ENCODE results near the gene COPS6. TPM values are rescaled to one million over a fixed set of nuclear protein-coding genes. Genes with fewer than 3 reads are reported as not detected.
A peak's percentile ranks its signal among the peaks of the same experiment; 100 is the strongest.
"Not testable (repeated sequence)": the region's sequence is repeated elsewhere in the genome, so short reads cannot be mapped to it uniquely, and the experiment has no call there.

The COPS6 gene
- polyA plus RNA-seq, 1 experiment = 265 TPM

DNA sequence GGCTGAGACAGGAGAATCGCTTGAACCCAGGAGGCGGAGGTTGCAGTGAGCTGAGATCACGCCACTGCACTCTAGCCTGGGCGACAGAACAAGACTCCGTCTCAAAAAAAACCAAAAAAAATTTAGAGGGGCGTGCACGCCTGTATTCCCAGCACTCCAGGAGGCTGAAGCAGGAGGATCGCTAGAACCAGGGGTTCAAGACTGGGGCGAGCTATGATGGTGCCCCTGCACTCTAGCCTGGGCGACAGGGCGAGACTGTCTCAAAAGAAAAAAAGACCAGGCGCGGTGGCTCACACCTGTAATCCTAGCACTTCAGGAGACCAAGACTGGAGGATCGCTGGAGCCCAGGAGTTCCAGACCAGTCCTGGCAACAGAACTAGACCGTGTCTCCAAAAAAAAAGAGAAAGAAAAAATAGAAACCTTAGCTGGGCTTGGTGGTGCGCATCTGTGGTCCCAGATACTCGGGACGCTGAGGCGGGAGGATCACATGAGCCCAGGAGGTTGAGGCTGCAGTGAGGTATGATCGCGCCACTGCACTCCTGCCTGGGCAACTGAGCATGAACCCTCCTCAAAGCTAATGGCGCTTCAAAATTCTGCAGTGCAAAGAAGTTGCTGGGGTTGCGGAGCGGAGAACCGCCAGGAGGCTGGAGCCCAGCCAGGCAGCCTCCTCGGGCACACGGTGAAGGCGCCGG lies 37.6 kb downstream of the COPS6 start:
- no peak for DNase-seq (ENCODE audit: low read depth, low spot score)
- ChIA-PET CTCF (no interaction called here), POLR2A (interaction anchor here (1.0 kb wide), 1 partner anchor 26 kb away, joined by 12 read pairs; the partner anchor contains the start of genes AP4M1 and MCM7)
- Histone ChIP-seq H3K27ac (ENCODE audit: low read depth, low read length) (peak overlapping the region; percentile 96), H3K9me3 (ENCODE audit: control insufficient read depth, insufficient read depth, low read length) (no peaks in the 10 kb centered on the region), H3K4me3 (ENCODE audit: low read depth, low read length) (peak overlapping the region; percentile 96), H3K27me3 (ENCODE audit: control insufficient read depth, insufficient read depth, low read length) (no peaks in the 10 kb centered on the region)
- TF ChIP-seq, protein P1, sequence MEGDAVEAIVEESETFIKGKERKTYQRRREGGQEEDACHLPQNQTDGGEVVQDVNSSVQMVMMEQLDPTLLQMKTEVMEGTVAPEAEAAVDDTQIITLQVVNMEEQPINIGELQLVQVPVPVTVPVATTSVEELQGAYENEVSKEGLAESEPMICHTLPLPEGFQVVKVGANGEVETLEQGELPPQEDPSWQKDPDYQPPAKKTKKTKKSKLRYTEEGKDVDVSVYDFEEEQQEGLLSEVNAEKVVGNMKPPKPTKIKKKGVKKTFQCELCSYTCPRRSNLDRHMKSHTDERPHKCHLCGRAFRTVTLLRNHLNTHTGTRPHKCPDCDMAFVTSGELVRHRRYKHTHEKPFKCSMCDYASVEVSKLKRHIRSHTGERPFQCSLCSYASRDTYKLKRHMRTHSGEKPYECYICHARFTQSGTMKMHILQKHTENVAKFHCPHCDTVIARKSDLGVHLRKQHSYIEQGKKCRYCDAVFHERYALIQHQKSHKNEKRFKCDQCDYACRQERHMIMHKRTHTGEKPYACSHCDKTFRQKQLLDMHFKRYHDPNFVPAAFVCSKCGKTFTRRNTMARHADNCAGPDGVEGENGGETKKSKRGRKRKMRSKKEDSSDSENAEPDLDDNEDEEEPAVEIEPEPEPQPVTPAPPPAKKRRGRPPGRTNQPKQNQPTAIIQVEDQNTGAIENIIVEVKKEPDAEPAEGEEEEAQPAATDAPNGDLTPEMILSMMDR (IDR thresholded peaks at IDR 0.05; ENCODE audit: low read depth, low read length) = 0 out of 2 replicates have a peak, but pooled peaks have one; percentile 7

DNA sequence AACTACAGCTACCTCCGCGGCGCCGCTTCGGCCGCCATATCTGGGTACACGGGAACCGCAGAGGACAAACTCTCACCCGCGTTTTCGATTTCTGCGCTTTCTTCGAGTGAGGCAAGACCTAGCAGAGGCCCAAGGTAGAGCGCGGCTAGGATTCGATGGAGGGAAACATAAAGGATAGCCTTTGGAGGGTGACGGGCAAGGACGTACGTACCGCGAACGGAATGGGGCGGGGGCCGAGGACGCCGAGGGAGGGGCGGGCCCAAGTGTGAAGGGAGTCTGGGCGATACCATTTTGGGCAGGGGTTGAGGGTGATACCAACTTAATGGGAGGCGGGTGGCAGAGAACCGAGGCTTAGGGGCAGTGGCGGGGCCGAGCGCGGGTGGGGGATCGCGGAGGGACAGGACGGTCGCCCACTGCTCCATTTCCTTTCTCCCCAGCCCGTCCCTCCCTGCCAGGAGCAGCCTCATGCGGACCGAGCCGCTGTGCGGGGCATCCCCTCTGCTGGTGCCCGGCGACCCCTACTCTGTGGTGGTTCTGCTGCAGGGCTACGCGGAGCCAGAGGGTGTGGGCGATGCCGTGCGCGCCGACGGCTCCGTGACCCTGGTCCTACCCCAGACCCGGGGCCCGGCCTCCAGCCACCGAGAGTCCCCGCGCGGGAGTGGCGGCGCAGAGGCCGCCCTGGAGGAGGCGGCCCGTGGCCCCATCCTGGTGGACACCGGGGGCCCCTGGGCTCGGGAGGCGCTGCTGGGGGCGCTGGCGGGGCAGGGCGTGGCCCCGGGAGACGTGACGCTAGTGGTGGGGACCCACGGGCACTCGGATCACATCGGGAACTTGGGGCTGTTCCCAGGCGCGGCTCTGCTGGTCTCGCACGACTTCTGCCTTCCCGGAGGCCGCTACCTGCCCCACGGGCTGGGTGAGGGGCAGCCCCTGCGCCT lies 38.4 kb downstream of the COPS6 start, which contains the start of gene MBLAC1:
Gene MBLAC1, plus strand, starts transcription at position 37 of the 935 bp plus-strand sequence. Its CDS starts 429 bp downstream, at position 466.
- peak; percentile 87 for DNase-seq (ENCODE audit: low read depth, low spot score)
- no peaks in the 10 kb centered on the region for H3K27me3 ChIP-seq (ENCODE audit: control insufficient read depth, insufficient read depth, low read length)
- POLR2A ChIA-PET = interaction anchor here (1.0 kb wide), 1 partner anchor 26 kb away, joined by 12 read pairs; the partner anchor contains the start of genes AP4M1 and MCM7
- TF ChIP-seq, protein P1 (IDR thresholded peaks at IDR 0.05; ENCODE audit: low read depth, low read length) = no peak
- no peaks in the 10 kb centered on the region for H3K9me3 ChIP-seq (ENCODE audit: control insufficient read depth, insufficient read depth, low read length)
- CTCF ChIA-PET = no interaction called here
- H3K4me3 ChIP-seq (ENCODE audit: low read depth, low read length) = peak within 1 kb of the TSS; percentile 96
- H3K27ac ChIP-seq (ENCODE audit: low read depth, low read length) = peak within 1 kb of the TSS; percentile 96

GRCh38 chr7:100127866-100128636 lies 39.3 kb downstream of the COPS6 start:
- Histone ChIP-seq H3K4me3 (ENCODE audit: low read depth, low read length) (peak overlapping the region; percentile 96), H3K9me3 (ENCODE audit: control insufficient read depth, insufficient read depth, low read length) (no peaks in the 10 kb centered on the region), H3K27ac (ENCODE audit: low read depth, low read length) (no peak overlapping the region), H3K27me3 (ENCODE audit: control insufficient read depth, insufficient read depth, low read length) (no peaks in the 10 kb centered on the region)
- CTCF ChIA-PET = interaction anchor here (0.9 to 3.3 kb wide), 3 partner anchors 26 to 134 kb away, joined by 3 to 13 read pairs (median 4); partner anchors contain the start of genes AP4M1 and MCM7
- no peak for DNase-seq (ENCODE audit: low read depth, low spot score)
- TF ChIP-seq, protein P1 (IDR thresholded peaks at IDR 0.05; ENCODE audit: low read depth, low read length) = no peak
- POLR2A ChIA-PET = interaction anchor here (0.9 kb wide), 1 partner anchor 27 kb away, joined by 4 read pairs; the partner anchor contains the start of gene MCM7

GRCh38 chr7:100128637-100128963 lies 39.8 kb downstream of the COPS6 start:
- TF ChIP-seq, protein P1 (IDR thresholded peaks at IDR 0.05; ENCODE audit: low read depth, low read length) = no peak
- no peak overlapping the region for H3K4me3 ChIP-seq (ENCODE audit: low read depth, low read length)
- H3K27me3 ChIP-seq (ENCODE audit: control insufficient read depth, insufficient read depth, low read length) = no peaks in the 10 kb centered on the region
- H3K27ac ChIP-seq (ENCODE audit: low read depth, low read length) = no peak overlapping the region
- no peak for DNase-seq (ENCODE audit: low read depth, low spot score)
- POLR2A ChIA-PET = interaction anchor here (0.9 kb wide), 1 partner anchor 28 kb away, joined by 4 read pairs; the partner anchor contains the start of gene MCM7
- CTCF ChIA-PET = interaction anchor here (0.9 to 3.3 kb wide), 3 partner anchors 27 to 134 kb away, joined by 3 to 13 read pairs (median 4); partner anchors contain the start of genes AP4M1 and MCM7
- no peaks in the 10 kb centered on the region for H3K9me3 ChIP-seq (ENCODE audit: control insufficient read depth, insufficient read depth, low read length)

DNA sequence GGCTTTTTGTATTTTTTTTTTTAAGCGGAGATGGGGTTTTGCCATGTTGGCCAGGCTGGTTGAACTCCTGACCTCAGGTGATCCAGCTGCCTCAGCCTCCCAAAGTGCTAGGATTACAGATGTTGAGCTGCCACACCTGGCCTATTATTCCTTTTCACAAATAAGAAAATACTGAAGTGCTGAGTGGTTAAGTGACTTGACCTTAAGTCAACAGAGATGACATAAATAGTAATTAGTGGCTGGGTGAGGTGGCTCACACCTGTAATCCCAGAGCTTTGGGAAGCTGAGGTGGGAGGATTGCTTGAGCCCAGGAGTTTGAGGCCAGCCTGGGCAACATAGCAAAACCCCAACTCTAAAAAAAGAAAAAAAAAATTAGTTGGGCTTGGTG lies 41.4 kb downstream of the COPS6 start:
- H3K9me3 ChIP-seq (ENCODE audit: control insufficient read depth, insufficient read depth, low read length); DNase-seq (ENCODE audit: low read depth, low spot score); H3K27ac ChIP-seq (ENCODE audit: low read depth, low read length); H3K4me3 ChIP-seq (ENCODE audit: low read depth, low read length); H3K27me3 ChIP-seq (ENCODE audit: control insufficient read depth, insufficient read depth, low read length); POLR2A ChIA-PET: not testable (repeated sequence)
- CTCF ChIA-PET = interaction anchor here (0.6 to 5.4 kb wide), 22 partner anchors 9 to 277 kb away, joined by 3 to 65 read pairs (median 6); partner anchors contain the start of genes AP4M1, GAL3ST4, GPC2 and LAMTOR4

All from AG04450 (cell line).